Omental fat pad (tissue), 4 donors: Measurements from ENCODE around the gene PIKFYVE. TPM values are rescaled to one million over a fixed set of nuclear protein-coding genes. Genes with fewer than 3 reads are reported as not detected.
"Not testable (repeated sequence)": the region's sequence is repeated elsewhere in the genome, so short reads cannot be mapped to it uniquely, and the experiment has no call there.

Experiments used
- ATAC-seq: fragments of 150-250 bp; one replicate; pipeline ENCODE4 v1.9.1; 2016; ENCODE audit warnings: mild to moderate bottlenecking, moderate library complexity; ENCODE audit not compliant: low FRiP score
- DNase-seq: peaks from one replicate; pipeline ENCODE4 v3.0.0-alpha.2; 2019; ENCODE audit warnings: low spot score
- CTCF ChIP-seq, 3 donors: fragments of 450-650 bp; IDR thresholded peaks; one replicate each; pipeline ENCODE4 v1.5.1; 2016 to 2017; ENCODE audit warnings: antibody characterized with exemption in 3 of 3, mild to moderate bottlenecking in 3 of 3, moderate library complexity in 2 of 3
- total RNA-seq, 4 donors: library from RNA; depleted of rRNA; stranded (reverse); fragments of >200 nt; gene quantifications; one replicate each; pipeline ENCODE4 v1.1.0, GENCODE V29; 2016

PIKFYVE gene
- total RNA-seq, 4 donors from 2014 or later: 27.1 to 39.2 (median 35.1) TPM

DNA sequence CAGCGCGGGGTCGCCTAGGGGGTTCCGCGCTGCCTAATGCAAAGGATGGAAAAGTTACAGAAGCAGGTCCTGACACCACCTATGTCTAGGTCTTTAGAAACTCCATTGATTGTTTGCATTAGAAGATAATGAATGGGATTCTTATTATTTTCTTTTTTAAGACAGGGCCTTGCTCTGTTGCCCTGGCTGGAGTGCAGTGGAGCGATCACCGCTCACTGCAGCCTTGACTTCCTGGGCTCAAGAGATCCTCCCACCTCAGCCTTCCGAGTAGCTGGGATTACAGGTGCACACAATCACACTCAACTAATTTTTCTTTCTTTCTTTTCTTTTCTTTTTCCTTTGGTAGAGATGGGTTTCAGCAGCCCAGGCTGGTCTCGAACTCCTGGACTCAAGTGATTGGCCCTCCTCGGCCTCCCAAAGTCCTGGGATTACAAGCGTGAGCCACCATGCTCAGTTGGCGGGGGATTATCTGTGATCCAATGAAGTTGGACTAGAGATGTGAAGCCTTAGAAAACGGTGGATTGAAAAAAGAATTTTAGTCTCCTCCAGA lies 10.4 kb upstream of the PIKFYVE start:
- DNase-seq (no peak), ATAC-seq (no peak)
- TF ChIP-seq CTCF (IDR thresholded peaks at IDR 0.05): no peak

GRCh38 chr2:208256192-208256782 lies 9.8 kb upstream of the PIKFYVE start:
- ATAC-seq (no peak), DNase-seq (no peak)
- TF ChIP-seq CTCF (IDR thresholded peaks at IDR 0.05): no peak

DNA sequence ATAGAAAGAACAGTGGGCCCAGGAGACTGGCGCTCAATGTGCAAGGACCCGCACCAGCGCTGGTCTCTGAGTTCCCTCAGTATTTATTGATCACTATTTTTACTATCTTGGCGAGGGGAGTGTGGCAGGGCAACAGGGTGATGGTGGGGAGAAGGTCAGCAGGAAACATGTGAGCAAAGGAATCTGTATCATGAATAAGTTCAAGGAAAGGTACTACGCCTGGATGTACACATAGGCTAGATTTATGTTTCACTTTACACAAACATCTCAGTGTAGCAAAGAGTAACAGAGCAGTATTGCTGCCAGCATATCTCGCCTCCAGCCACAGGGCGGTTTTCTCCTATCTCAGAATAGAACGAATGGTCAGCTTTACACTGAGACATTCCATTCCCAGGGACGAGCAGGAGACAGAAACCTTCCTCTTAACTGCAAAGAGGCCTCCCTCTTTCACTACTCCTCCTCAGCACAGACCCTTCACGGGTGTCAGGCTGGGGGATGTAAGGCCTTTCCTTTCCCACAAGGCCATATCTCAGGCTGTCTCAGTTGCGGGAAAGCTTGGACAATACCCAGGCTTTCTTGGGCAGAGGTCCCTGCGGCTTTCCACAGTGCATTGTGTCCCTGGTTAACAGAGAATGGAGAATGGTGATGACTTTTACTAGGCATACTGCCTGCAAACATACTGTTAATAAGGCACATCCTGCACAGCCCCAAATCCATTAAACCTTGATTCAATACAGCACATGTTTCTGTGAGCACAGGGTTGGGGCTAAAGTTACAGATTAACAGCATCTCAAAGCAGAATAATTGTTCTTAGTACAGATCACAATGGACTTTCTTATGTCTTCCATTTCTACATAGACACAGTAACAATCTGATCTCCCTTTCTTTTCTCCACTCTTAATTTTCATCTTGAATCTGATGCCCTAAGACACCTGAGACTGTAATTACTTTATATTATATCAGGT lies 8.9 kb upstream of the PIKFYVE start:
- not testable (repeated sequence) for ATAC-seq, DNase-seq

GRCh38 chr2:208265371-208265800 lies 669 bp upstream of the PIKFYVE start:
- TF ChIP-seq CTCF (IDR thresholded peaks at IDR 0.05): no peak
- peak; percentile 63 for ATAC-seq
- no peak for DNase-seq

- TF ChIP-seq CTCF (IDR thresholded peaks at IDR 0.05): no peak
- ATAC-seq (peak; percentile 7), DNase-seq (no peak)
Observed at GRCh38 chr2:208266553-208266893, 468 bp downstream of the PIKFYVE start.

GRCh38 chr2:208266936-208267335 lies 881 bp downstream of the PIKFYVE start:
- TF ChIP-seq CTCF (IDR thresholded peaks at IDR 0.05): no peak
- DNase-seq: no peak
- ATAC-seq: no peak

- ATAC-seq: not testable (repeated sequence)
Observed at GRCh38 chr2:208267526-208267925, 1.5 kb downstream of the PIKFYVE start.

More at GRCh38 chr2:208267526-208267925, 1.5 kb downstream of the PIKFYVE start:
- DNase-seq: not testable (repeated sequence)
